HPDE6-E6E7 (cell line): Measurements from ENCODE around the gene FKTN.
"Not testable (repeated sequence)": the region's sequence is repeated elsewhere in the genome, so short reads cannot be mapped to it uniquely, and the experiment has no call there.

Experiments used
- DNase-seq: peaks from one replicate; pipeline ENCODE4 v3.0.0; 2011; ENCODE audit warnings: missing footprints; ENCODE audit errors: extremely low spot score

The FKTN gene

GRCh38 chr9:105557804-105558610, at the start of gene FKTN:
Gene FKTN (plus strand): TSS chr9:105558131. CDS start chr9:105575033, 16,902 bp downstream.
- peak; percentile 84 for DNase-seq

- no peak for DNase-seq
Measured at GRCh38 chr9:105508530-105508929, 49.4 kb upstream of the FKTN start.

- DNase-seq: peak; percentile 9
Measured at GRCh38 chr9:105510024-105510423, 47.9 kb upstream of the FKTN start.

GRCh38 chr9:105511446-105511845, 46.5 kb upstream of the FKTN start:
- no peak for DNase-seq

GRCh38 chr9:105515811-105516413, 42.0 kb upstream of the FKTN start:
- DNase-seq: no peak

- not testable (repeated sequence) for DNase-seq
Measured at GRCh38 chr9:105519710-105520369, 38.1 kb upstream of the FKTN start.

GRCh38 chr9:105520992-105521391, 36.9 kb upstream of the FKTN start:
- not testable (repeated sequence) for DNase-seq

GRCh38 chr9:105522618-105523385, 35.1 kb upstream of the FKTN start:
- DNase-seq: not testable (repeated sequence)

- no peak for DNase-seq
Measured at GRCh38 chr9:105531530-105531929, 26.4 kb upstream of the FKTN start.

- no peak for DNase-seq
Measured at GRCh38 chr9:105535920-105536668, 21.8 kb upstream of the FKTN start.

GRCh38 chr9:105539452-105539851, 18.5 kb upstream of the FKTN start:
- DNase-seq: no peak

- no peak for DNase-seq
Measured at GRCh38 chr9:105541838-105542237, 16.1 kb upstream of the FKTN start.

GRCh38 chr9:105554042-105554441, 3.9 kb upstream of the FKTN start:
- DNase-seq: no peak

GRCh38 chr9:105572455-105572854, 14.5 kb downstream of the FKTN start:
- DNase-seq: no peak

GRCh38 chr9:105579952-105580351, 22.0 kb downstream of the FKTN start:
- DNase-seq: not testable (repeated sequence)

- not testable (repeated sequence) for DNase-seq
Measured at GRCh38 chr9:105581550-105581949, 23.6 kb downstream of the FKTN start.

GRCh38 chr9:105593145-105593544, 35.2 kb downstream of the FKTN start:
- no peak for DNase-seq

- DNase-seq: peak; percentile 28
Measured at GRCh38 chr9:105608721-105609598, 51.0 kb downstream of the FKTN start.

GRCh38 chr9:105621001-105621400, 63.1 kb downstream of the FKTN start:
- no peak for DNase-seq

GRCh38 chr9:105625088-105625487, 67.2 kb downstream of the FKTN start:
- no peak for DNase-seq
